Urothelium cell line (cell line): Measurements from ENCODE around the gene PPP1R14D.

Source experiments
- DNase-seq: peaks from one replicate; pipeline ENCODE4 v3.0.0; 2011; ENCODE audit warnings: low spot score, mixed read lengths
- FAIRE-seq: peaks from 2 replicates; lab custom pipeline; 2011; peaks lifted over from hg19 to GRCh38; lab: Jason Lieb, UNC

The PPP1R14D gene

DNA sequence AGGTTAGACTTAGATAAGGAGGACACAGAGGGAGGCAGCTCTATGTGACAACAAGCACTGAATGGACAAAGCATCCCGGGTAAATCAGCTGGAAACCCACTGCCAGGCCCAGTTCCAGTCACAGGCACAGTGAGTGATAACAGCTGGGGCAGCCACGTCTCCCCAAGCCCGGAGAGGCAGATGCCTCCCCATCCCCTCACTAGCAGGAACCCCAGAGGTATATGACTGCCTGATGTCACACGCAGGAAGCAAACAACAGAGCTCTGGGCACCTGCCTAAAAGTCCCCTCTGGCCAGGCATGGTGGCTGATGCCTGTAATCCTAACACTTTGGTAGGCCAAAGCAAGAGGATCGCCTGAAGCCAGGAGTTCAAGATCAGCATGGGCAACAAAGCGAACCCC is 40.5 kb downstream of the PPP1R14D start:
- FAIRE-seq = no peak
- no peak for DNase-seq

DNA sequence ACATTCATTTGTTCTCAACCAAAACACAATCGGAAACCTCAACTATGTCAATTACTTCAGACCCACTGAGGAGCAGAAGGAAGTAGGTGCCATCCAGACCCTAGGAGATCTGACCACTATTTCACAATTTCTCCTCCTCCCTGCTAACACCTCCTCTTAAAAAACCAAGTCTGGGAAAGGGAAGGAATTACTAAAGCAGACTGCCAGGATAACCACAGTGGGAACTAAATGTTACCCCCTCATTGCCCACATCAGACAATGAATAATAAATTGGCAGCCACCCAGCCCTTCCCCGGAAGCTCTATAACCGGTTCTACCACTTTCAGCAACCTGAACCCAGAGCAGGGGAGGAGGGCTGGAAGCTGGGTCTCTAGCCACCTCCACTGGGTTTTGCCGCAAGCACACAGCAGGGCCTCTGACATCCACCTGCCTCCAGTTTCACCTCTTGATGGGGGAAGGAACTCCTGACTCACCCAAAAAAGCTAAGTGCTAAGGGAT is 41.1 kb downstream of the PPP1R14D start:
- FAIRE-seq (no peak), DNase-seq (peak; percentile 72)

DNA sequence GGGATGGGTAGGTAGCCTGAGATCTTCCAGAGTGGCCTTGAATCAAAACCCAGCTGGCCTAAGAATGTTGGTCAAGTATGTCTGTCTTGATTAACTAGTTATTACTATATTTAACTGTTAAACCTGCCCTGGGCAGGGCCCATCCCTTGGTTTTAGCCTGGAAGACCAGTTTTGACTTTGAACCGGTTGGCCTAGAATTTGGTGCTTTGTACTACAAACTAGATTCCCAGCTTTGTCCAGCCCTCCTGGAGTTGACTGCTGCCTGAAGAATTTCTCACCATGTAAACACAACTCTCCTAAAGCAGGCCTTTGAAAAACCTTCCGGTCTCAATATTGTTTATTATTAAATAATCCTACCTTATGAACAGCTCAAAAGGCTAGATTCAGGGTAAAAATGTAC is 42.7 kb downstream of the PPP1R14D start:
- no peak for DNase-seq
- FAIRE-seq = no peak

DNA sequence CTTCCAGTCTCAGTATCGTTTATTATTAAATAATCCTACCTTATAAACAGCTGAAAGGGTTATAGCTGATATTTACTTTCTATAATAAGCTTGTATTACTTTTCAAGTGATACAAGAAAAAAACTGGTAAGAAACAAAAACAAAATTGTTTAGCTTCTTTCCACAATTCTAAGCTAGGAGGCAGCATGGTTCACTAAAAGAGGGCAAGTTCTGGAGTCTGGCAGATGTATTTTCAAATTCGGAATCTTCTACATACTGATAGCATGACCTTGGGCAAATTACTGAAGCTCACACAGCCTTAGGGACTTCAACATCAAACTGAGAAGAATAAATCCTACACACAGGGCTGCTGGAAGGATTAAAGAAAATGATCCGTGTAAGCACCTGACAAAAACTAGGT is 43.3 kb downstream of the PPP1R14D start:
- FAIRE-seq (no peak), DNase-seq (no peak)

DNA sequence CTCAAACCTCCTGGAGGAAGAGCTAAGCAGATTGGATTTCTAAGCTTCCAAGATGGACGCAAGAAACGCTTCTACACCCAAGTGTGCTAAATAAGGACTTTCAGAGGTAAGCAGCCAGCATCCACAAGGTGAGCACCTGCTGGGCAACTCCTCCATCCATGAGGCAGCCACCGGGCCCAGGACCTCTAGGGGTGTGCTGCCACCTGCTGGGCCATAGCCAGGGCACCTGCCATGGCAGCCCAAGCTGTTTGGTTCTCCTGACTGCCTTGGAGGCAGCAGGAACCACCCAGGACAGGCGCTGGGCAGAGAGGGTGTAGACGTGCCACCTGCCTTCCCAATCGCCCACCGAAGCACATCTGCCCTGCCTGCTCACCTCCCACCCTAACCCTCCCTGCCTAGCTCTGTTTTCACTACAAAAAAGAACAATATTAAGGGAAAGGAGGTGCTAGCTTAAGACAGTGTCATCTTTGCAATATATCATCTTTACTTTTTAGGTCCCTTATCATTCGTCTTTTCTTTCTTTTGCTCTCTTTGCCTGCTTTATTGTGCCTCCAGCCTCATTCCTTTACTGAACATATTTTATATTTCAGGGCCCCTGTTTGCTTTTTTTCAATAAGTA is 45.8 kb downstream of the PPP1R14D start:
- DNase-seq (peak; percentile 65), FAIRE-seq (no peak)

DNA sequence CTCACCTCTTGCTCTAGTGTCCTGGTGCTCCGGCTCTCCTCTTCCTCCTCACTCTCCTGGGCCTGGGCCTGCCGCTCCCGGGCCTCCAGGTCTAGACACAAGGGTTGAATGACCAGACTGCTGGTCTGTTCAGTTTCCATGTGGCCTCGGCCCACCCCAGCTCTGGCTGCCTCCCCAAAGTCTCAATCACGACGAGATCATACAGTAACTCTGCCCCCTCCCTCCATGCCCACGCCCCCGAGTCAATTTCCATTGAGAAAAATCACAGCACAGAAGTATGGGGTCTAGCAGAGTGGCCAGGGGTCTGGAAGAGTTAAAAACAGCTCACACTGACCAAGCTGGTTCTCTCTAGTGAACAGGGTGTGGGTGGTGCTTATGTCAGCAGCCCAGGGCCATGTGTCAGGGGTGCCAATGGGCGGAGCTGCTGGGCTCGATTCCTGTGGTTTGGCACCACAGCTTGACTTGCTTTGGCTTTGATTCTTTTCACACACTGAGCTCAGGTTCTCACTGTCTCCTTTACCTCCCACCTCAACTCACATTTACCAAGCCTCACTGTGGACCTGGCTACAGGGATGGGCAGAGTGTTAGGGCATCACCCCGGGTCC is 51.9 kb downstream of the PPP1R14D start:
- FAIRE-seq (no peak), DNase-seq (peak; percentile 67)

DNA sequence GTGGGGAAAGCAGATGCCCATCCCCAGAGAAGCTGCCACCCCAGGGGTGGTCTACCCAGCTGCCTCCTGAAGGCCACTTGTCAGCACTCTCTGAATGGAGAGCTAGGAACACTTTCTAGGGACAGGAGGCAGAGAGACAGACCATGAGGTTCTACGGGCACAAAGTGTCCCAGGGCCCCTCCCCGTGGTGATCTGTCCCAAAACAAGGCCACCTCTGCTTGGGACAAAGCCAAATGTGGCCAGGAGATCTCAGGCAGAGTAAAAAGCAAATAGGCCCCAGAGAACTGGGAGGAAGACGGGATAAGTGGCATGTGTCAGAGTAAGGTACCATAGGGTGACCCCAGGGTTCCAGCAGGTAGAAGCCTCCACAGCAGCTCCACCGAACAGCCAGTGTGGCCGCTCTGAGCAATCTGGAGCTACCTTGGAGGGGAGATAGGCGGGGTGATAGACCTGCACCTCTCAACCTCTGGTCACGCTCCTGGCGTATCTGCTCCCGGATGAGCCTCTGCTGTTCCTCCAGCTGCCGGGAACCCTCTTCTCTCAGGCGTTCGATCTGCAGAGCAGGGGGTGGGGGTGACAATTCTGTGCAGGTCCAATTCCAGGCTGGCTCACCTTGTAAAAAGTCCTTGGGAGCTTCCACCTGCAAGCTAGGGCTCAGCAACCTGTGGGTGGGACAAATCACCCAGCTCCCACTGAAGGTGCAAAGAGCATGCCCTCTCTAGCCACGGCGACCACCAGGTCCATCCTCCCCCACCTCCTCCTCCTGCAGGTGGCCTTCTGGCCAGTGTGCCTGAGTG is 52.6 kb downstream of the PPP1R14D start:
- no peak for FAIRE-seq

DNA sequence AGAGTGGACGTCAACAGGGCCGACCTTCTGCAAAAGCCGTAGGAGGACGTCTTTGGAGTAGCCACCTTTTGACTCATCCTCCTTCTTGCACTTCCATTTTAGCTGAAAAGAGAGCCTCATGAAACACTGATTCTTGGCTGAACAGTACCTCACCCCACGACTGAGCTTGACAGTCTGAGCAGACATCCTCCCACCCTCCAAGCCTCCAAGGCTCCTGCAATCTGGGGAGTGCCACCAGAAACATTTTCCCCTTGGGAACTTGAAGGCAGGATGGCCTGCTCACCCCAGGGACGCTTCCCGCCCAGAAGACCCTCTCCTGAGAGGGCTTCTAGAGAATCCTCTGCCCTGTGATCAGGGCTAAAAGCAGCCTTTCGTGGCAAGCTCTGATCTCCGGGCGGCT is 53.5 kb downstream of the PPP1R14D start:
- DNase-seq = no peak
- no peak for FAIRE-seq

More for the DNA sequence above, 52.6 kb downstream of the PPP1R14D start:
- DNase-seq = no peak

DNA sequence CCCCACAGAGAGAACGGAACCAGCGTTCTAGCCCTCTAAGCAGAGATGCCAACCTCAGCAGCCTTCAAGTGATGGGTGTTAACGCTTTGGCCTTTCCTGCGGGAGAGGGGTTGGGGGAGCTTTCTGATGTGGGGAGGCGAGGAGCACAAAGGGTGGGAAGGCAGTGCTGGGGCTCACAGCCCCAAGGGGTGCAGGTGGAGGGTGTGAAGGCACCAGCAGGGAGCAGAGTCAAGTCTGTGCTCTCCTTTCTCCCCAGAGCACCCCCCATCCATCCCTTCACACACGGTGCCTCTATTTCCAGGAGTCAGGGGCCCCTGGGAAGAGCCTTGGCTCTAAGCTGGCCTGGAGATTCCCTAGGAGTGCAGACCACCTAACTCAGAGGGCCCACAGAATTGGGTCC is 54.6 kb downstream of the PPP1R14D start:
- no peak for FAIRE-seq

DNA sequence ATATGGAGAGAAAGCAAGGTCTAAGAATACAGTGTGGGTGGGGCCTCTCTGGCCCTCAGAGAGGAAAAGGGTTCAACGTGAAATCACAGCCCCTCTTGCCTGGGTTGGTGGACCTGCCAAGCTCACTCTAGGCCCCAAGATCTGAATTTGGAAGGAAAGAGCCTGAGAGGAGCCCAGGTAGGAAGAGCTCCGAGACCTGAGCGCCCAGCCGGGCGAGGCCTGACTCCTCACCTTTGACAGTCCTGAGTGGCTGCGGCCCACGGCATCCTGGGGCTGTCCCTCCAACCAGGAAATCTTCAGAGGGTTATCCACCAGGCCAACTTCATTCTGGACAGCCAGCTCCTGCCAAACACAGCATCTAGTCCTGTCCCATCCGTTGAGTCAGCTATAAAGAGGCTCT is 55.0 kb downstream of the PPP1R14D start:
- FAIRE-seq (no peak), DNase-seq (no peak)

More for the DNA sequence above, 54.6 kb downstream of the PPP1R14D start:
- DNase-seq = no peak

DNA sequence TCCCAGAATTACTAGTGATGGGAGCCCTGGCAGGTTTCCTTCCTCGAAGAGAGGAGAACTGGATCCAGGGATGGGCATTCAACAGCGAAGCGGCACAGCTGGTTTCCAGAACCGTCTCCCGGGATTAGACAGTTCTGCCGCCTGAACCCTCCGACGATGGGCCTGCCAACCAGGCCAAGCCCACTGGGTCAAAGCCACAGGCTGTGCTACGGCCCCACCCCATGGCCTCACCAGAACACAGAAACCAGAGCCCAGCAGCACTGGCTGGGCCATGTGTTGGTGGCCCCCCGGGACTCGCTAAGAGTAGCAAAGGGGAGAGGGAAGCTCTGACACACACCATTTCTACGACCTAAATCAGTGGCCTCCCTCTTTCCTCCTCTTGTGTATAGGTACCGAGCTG is 56.5 kb downstream of the PPP1R14D start:
- DNase-seq = no peak
- FAIRE-seq = no peak

DNA sequence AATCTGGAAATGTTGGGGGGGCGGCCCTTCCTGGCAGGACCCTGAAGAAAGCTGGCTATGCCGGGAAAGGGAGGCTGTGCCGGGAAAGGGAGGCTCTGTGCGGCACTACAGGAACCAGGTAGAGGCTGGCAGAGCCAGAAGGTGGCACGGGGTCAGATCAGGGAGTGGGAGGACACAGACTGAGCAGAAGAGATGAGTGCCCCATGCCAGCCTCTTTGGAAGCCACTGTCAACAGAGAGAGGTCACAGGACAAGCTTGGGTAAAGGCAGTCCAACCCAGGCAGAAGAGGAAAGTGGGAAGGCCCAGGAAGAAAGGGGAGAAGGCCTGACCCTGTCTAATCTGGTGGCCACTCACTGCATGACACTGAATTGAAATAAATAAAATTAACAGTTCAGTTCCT is 57.3 kb downstream of the PPP1R14D start:
- no peak for FAIRE-seq

DNA sequence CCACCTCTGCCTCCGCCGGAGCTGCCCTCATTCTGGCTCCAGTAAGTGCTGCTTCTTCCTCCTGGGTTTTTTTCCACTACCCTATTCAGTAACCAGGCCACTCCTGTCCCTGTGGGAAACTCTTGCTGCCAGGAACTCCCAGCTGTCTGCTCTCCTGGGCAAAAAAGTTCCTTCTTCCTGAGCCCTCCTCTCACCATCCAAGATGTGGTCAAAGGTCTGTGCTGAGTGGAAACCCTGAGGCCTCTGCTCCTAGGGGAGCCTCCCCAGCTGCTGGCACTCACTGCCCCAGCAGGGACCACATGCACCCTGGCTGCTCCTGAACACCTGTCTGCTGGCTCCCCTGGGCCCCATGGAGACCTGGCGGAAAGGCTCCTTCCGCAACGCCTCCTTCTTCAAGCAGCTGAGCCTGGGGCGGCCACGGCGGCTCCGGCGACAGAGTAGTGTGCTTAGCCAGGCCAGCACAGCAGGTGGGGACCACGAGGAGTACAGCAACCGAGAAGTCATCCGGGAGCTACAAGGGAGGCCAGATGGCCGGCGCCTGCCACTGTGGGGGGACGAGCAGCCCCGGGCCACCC is 58.3 kb downstream of the PPP1R14D start:
- FAIRE-seq = no peak
- DNase-seq = no peak

More for the DNA sequence above, 57.3 kb downstream of the PPP1R14D start:
- DNase-seq = no peak

DNA sequence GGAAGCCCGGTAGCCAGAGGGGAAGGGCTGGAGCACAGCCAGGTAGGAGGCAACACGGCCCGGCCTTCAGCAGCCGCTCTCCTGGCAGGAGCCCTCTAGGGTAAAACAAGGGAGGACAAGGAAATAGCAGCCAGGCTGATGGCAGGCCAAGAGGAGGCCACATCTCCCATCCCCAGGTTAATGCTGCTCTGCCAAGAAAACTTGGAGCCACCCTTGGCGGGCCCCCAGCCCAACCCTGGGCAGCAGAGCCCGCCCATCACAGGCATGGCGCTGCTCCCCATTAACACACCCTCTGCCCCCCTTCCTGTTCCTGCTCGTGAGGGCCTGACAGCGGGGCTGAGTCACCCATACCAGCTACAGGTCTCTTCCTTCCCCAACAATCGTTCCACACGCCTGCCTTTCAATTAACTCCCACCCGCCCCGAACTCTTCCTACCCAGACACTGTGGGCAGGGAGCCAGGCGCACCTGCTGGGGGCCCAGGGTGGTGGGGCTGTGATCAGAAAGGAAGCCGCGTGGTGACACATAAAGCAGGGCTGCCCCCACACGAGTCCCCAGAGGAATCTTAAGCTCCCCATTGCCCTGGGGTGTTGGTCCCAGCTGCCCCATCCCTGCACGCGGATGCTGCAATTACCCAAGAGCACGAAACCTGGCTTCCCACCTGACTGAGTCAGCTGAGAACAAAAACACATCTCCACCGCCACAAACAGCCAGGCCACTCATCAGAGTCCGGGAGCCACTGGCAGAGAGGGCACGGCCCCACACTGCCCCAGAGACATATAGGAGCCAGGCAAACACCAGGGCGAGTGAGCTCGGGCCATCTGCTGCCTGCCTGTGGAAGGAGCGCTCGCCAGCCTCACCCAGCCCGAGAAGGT is 59.0 kb downstream of the PPP1R14D start, which contains the start of gene C15orf62:
Gene C15orf62, plus strand, starts transcription at position 707 of the 873 bp plus-strand sequence. CDS start 516 bp downstream, outside the sequence.
- FAIRE-seq = peak; percentile 67
- peak; percentile 86 for DNase-seq

DNA sequence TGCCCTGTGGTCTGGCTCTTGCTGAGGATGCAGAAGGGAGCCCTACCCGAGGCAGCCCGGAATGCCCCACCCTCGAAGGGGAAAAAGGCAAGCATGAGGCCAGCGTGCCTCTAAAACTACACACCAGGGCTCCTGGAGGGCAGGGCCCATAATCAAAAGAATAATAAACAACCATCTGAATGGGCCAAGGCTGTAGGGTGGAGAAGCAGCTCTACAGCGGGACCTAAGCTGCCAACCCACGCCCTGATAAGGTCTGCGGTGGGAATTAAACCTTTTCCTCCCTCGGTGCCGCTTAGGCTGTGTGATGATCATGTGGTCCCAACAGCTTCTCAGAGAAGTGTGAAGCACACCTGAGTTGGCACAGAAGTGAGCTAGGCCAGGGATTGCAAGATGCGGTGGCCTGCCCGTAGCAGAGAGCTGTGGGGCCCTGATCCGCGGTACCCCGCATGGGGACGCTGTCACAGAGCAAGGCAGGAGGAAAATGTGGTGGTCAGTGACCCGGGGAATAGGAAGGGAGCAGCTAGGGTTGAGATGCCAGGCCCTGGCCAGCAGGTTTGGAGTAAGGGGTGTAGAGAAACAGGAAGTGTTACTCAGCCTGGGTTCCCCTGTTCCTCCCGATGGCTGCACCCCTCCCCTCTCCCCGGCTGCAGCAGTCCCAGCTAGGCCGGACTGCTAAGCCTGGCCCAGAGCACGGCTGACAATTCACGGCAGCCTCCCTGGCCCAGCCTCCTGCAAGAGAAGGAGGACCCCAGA is 59.8 kb downstream of the PPP1R14D start:
- DNase-seq = no peak
- no peak for FAIRE-seq

DNA sequence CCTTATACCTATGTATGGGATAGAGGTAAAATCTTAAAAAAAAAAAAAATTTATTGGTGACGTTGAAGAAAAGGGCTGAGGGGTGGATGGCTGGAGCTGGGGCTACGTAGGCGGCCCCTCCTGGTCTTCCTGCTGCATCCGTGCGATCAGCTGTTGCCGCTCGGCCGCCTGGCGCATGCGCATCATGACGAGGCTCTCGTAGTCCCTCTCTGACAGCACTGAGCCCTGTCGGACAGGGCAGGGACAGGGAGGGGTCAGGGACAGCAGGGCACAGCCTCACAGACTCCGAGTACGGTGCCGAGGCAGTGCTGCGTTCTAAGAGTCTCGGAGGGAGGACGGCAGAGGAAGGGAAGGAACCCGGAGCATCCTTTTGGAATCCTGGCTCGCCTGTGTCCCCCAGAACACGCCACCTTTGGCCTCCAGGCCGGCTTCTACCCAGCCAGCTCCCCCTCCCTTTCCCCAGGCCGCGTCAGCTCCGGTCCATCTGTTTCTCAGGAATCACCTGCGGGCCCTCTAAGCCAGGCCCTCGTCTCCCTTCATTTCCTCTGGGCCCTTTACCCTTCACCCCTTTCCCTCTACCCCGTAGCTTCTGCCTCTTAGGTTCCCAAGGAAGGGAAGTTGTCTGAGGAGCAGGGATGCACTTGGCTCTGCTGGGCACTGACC is 60.5 kb downstream of the PPP1R14D start:
- DNase-seq (no peak), FAIRE-seq (no peak)

DNA sequence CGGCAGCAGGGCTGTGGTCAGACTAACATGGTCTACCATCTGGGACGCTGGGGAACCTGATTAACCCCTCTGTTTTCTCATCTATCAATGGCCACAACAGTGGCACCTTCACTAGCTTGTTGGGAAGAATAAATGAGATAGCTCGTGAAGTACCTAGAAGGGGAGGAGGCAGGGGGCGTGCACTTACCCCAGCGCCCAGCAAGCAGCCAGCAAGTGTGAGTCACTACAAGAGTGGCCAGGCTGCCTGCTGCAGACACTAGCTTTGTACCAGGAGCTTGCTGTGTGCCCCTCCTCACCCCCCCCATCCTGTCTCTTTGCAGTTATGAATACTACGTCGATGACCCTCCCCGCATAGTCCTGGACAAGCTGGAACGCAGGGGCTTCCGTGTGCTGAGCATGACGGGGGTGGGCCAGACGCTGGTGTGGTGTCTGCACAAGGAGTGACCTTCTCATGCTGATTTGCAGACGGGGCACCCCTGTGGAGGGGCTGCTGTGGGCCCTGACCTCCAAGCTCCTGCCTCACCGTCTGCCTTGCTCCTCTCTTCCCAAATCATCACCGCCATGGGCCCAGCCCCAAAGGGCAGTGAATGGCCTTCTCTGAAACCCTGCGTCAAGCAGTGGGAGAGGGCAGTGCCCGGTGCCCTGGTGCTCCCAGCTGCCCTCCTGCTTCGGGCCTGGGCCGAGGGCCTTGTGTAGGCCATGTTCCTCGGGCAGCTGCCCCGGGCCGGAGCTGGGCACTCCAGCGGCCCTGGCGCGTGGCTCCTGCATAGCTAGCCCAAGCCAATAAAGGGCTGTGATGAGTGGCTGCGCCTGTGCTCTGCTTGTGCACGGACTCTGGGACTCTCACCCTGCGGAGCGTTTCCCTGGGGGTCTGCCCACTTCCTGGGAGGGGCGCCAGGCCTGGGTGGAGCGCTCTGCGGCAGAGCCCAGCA is 61.3 kb downstream of the PPP1R14D start:
- DNase-seq (peak; percentile 70), FAIRE-seq (no peak)

DNA sequence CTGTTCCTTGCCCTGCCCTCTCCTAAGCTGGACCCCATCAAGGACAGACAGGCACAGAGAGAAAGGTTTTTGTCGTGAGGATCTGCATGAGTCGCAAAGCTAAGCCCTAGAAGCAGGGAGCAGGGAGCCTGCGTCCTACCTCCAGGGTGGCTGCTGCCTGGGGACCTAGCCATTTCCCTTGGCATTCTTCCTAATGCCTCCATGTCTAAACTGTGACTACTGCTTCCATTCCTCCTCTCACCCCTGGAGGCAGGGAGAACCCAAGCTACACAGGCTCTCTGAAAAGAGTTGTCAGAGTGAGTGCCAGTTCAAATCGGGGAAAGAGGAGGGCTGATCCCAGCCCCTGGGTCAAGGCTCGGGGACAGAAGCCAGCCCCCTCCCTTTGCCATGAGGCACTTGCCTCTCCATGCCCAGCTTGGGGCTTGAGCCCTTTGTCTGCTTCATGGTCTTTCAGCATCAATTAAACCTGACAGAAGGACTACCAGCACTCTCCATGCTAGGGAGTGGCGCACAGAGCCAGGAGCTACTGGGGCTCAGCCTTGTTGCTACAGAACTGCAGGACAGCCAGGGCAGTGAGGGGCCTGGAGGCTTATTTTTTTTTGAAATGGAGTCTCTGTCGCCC is 62.2 kb downstream of the PPP1R14D start:
- FAIRE-seq = no peak

More for the DNA sequence above, 62.2 kb downstream of the PPP1R14D start:
- no peak for DNase-seq
